Esophagus muscularis mucosa (tissue), 3 donors: ENCODE measurements around the gene TAPT1.

Experiments
- CTCF ChIP-seq, 3 experiments: fragments of 200-600 bp in 2 of 3; fragments of 450-650 bp in 1 of 3; sonication (generic) in 2 of 3; IDR thresholded peaks; one replicate each; pipeline ENCODE4 v1.5.1; 2017 to 2019; ENCODE audit warnings: antibody characterized with exemption in 3 of 3, mild to moderate bottlenecking in 2 of 3, moderate library complexity in 1 of 3
- EP300 ChIP-seq: sonication (generic); formaldehyde crosslinking; IDR thresholded peaks from one replicate; pipeline ENCODE4 v1.6.1; 2017; ENCODE audit warnings: antibody characterized with exemption

DNA sequence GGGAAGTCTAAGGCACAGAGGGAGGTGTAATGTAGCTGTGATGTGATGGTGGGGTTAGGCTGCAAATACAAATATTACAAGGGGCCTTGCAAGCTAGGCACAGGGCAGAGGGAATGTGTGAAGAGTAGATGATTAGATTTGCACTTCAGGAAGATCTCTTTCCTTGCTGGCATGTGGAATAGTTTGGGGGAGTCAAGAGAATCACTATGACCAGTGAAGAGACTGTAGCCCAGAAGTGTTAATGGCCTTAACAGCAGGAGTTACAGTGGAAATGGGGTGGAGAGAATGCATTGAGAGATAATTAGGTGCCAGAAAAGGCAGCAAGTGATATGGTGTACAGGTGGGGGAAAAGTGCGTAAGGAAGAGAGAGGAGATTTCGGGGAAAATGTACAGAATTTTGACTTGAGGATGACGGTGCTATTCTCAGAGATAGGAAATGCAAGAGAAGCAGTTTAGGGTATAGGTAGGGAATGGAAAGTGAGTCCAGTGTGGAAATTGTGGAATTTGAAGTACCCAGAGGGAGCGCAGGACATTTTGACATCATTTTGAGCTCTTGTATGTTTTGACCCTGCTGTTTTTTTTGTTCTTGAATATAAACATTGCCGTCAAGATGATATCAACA is 10.2 kb upstream of the TAPT1 start:
- TF ChIP-seq CTCF (IDR thresholded peaks at IDR 0.05), result no peak
- TF ChIP-seq EP300, result no peak
